HepG2 (cell line): ENCODE results near the gene PARD3.

Experiments
- CBFB ChIP-seq: sonication (generic); formaldehyde crosslinking; IDR thresholded peaks from 2 replicates; pipeline ENCODE4 v1.4.0; 2020; ENCODE audit warnings: missing genetic modification reagents
- CBX2 ChIP-seq, 2 experiments: fragments of 200-600 bp in 1 of 2; sonication (generic); formaldehyde crosslinking in 1 of 2; IDR thresholded peaks; 2 replicates each; pipeline versions ENCODE4 v1.7.0 to v1.8.1; 2018 to 2022; ENCODE audit warnings: low read depth in 2 of 2, low read length in 1 of 2, mild to moderate bottlenecking in 1 of 2, missing genetic modification reagents in 1 of 2
- ETV5 ChIP-seq: IDR thresholded peaks from 2 replicates; pipeline ENCODE4 v1.6.1; 2018; ENCODE audit warnings: missing biosample characterization, missing genetic modification reagents, inconsistent platforms, borderline replicate concordance
- HNRNPK ChIP-seq: fragments of 200-400 bp; formaldehyde crosslinking; IDR thresholded peaks from 2 replicates; pipeline ENCODE4 v1.6.1; 2018; ENCODE audit warnings: low read length, low read depth, moderate library complexity, mild to moderate bottlenecking; ENCODE audit not compliant: poor library complexity, severe bottlenecking
- POLR2A ChIP-seq, 2 experiments: IDR thresholded peaks; 2 replicates each; pipeline ENCODE4 v1.6.1; 2011; ENCODE audit warnings: low read depth in 2 of 2, low read length in 2 of 2, mild to moderate bottlenecking in 1 of 2, moderate library complexity in 1 of 2; ENCODE audit not compliant: insufficient read depth in 1 of 2
- RBAK ChIP-seq: sonication (generic); formaldehyde crosslinking; IDR thresholded peaks from 2 replicates; pipeline ENCODE4 v1.5.1; 2020; ENCODE audit warnings: mild to moderate bottlenecking, missing genetic modification reagents
- TCF7 ChIP-seq: sonication (generic); IDR thresholded peaks from 2 replicates; pipeline ENCODE4 v1.6.1; 2016; ENCODE audit warnings: antibody characterized with exemption, low read depth
- XRCC5 ChIP-seq: fragments of 200-400 bp; formaldehyde crosslinking; optimal IDR thresholded peaks from 2 replicates; pipeline ENCODE3; 2017; ENCODE audit warnings: mild to moderate bottlenecking, low read length
- ZNF816 ChIP-seq: sonication (generic); formaldehyde crosslinking; IDR thresholded peaks from 2 replicates; pipeline ENCODE4 v1.8.0; 2022; ENCODE audit warnings: missing genetic modification reagents, mild to moderate bottlenecking, borderline replicate concordance
- TF ChIP-seq, protein P1 (sequence below): sonication (generic); formaldehyde crosslinking; IDR thresholded peaks from 2 replicates; pipeline ENCODE4 v1.4.0; 2020; ENCODE audit warnings: missing genetic modification reagents, borderline replicate concordance

DNA sequence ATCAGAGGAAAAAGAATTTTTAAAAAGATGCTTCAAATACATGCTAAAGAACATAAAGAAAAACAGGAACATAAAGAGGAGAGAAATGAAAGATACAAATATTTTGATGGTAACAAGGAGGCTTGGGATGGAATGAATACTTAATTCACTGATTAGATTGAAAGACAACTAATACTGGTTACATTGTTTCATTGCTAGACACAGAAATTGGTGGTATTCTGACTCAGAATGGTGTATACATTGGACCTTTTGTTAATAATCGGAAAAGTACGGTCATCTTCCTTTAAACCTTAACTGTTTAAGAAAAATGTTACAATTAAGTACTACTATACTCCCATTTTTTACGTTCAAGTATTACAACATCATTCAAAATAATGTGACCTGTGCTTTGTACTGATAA, 567.5 kb downstream of the PARD3 start:
- TF ChIP-seq HNRNPK (no peak), ZNF816 (CRISPR knock-in tag) (no peak), RBAK (CRISPR knock-in tag) (no peak), ETV5 (no peak), TCF7 (no peak), CBX2 (IDR thresholded peaks at IDR 0.05; ENCODE audit: low read depth, low read length) (no peak), CBX2 (CRISPR knock-in tag; IDR thresholded peaks at IDR 0.05; ENCODE audit: low read depth) (no peak), POLR2A (IDR thresholded peaks at IDR 0.05; ENCODE audit: insufficient read depth in 1 of 2, low read depth in 2 of 2, low read length in 2 of 2) (no peak), XRCC5 (no peak), CBFB (no peak)
- TF ChIP-seq, protein P1, sequence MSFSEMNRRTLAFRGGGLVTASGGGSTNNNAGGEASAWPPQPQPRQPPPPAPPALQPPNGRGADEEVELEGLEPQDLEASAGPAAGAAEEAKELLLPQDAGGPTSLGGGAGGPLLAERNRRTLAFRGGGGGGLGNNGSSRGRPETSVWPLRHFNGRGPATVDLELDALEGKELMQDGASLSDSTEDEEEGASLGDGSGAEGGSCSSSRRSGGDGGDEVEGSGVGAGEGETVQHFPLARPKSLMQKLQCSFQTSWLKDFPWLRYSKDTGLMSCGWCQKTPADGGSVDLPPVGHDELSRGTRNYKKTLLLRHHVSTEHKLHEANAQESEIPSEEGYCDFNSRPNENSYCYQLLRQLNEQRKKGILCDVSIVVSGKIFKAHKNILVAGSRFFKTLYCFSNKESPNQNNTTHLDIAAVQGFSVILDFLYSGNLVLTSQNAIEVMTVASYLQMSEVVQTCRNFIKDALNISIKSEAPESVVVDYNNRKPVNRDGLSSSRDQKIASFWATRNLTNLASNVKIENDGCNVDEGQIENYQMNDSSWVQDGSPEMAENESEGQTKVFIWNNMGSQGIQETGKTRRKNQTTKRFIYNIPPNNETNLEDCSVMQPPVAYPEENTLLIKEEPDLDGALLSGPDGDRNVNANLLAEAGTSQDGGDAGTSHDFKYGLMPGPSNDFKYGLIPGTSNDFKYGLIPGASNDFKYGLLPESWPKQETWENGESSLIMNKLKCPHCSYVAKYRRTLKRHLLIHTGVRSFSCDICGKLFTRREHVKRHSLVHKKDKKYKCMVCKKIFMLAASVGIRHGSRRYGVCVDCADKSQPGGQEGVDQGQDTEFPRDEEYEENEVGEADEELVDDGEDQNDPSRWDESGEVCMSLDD (CRISPR knock-in tag) = no peak
